Astrocyte of the hippocampus (primary cell): ENCODE results near the gene NPY2R.

ENCODE experiments used
- DNase-seq: peaks from one replicate; pipeline ENCODE4 v3.0.0; 2011; ENCODE audit warnings: low read depth, low spot score

The NPY2R gene

GRCh38 chr4:155248002-155248896, 39.8 kb downstream of the NPY2R start:
- DNase-seq = peak; percentile 68

GRCh38 chr4:155249016-155249566, 40.7 kb downstream of the NPY2R start:
- peak; percentile 44 for DNase-seq

- DNase-seq = no peak
These were observed 43.9 kb downstream of the NPY2R start for GRCh38 chr4:155252327-155252726.

- no peak for DNase-seq
These were observed 55.0 kb downstream of the NPY2R start for GRCh38 chr4:155263480-155263879.

GRCh38 chr4:155265113-155265512, 56.7 kb downstream of the NPY2R start:
- no peak for DNase-seq
